Heart left ventricle (tissue), 16 donors: ENCODE measurements around the gene HOTAIR. TPM values are rescaled to one million over a fixed set of nuclear protein-coding genes. Genes with fewer than 3 reads are reported as not detected.

Experiments used
- ATAC-seq, 4 donors: fragments of 200-7000 bp; cut with Tn5 transposase; one replicate each; pipeline ENCODE4 v1.9.1; 2020 to 2022; ENCODE audit warnings: moderate library complexity in 4 of 4, mild to moderate bottlenecking in 3 of 4, moderate number of reproducible peaks in 1 of 4
- DNase-seq, 5 donors: peaks; one replicate each; pipeline ENCODE4 v3.0.0-alpha.2; 2020
- H3K27ac ChIP-seq, 12 donors: fragments of 200-600 bp; sonication (generic) in 4 of 12; one replicate each; pipeline versions ENCODE4 v1.5.0 to v1.8.0; 2016 to 2022; ENCODE audit warnings: mild to moderate bottlenecking in 2 of 12
- H3K27me3 ChIP-seq, 9 donors: fragments of 200-600 bp; sonication (generic) in 2 of 9; one replicate each; pipeline versions ENCODE4 v1.5.1 to v1.8.0; 2016 to 2022; ENCODE audit warnings: mild to moderate bottlenecking in 3 of 9
- H3K36me3 ChIP-seq, 9 donors: fragments of 200-600 bp; sonication (generic) in 2 of 9; one replicate each; pipeline versions ENCODE4 v1.5.0 to v1.8.0; 2018 to 2022; ENCODE audit warnings: mild to moderate bottlenecking in 2 of 9
- H3K4me1 ChIP-seq, 12 donors: fragments of 200-600 bp; sonication (generic) in 4 of 12; one replicate each; pipeline versions ENCODE4 v1.5.0 to v1.8.0; 2016 to 2022; ENCODE audit warnings: mild to moderate bottlenecking in 3 of 12
- H3K4me3 ChIP-seq, 12 donors: fragments of 200-600 bp; sonication (generic) in 4 of 12; one replicate each; pipeline versions ENCODE4 v1.5.0 to v1.8.0; 2017 to 2022; ENCODE audit warnings: mild to moderate bottlenecking in 9 of 12, moderate library complexity in 4 of 12
- H3K9me3 ChIP-seq, 12 donors: fragments of 200-600 bp; sonication (generic) in 4 of 12; one replicate each; pipeline versions ENCODE4 v1.5.0 to v1.8.0; 2016 to 2022; ENCODE audit warnings: mild to moderate bottlenecking in 1 of 12
- CTCF ChIP-seq, 12 donors: fragments of 200-600 bp; sonication (generic) in 4 of 12; IDR thresholded peaks; one replicate each; pipeline versions ENCODE4 v1.5.0 to v1.8.0; 2018 to 2022; ENCODE audit warnings: antibody characterized with exemption in 12 of 12, mild to moderate bottlenecking in 5 of 12
- POLR2A ChIP-seq, 2 donors: fragments of 450-650 bp; IDR thresholded peaks; one replicate each; pipeline ENCODE4 v1.6.1; 2017; ENCODE audit warnings: antibody characterized with exemption in 2 of 2, mild to moderate bottlenecking in 2 of 2, moderate library complexity in 2 of 2
- WGBS, 4 donors: extraction: QIAGEN DNeasy Blood & Tissue Kit in 2 of 4; methylation state at CpG; one replicate each; pipeline versions ENCODE4 v1.1.5 to v1.1.7; 2013 to 2018; 5-methylcytosine and 5-hydroxymethylcytosine counted together
- intact Hi-C, 10 donors: fragments of 100-400 bp; cut with DNase I; formaldehyde crosslinking; loops; one replicate each; pipeline versions ENCODE4 v1.11.1 to v1.14.2; 2022
- polyA plus RNA-seq, 2 donors: library from polyadenylated mRNA; stranded (reverse); fragments of 200-250 nt; gene quantifications; one replicate each; pipeline ENCODE4 v1.2.3, GENCODE V29; 2013
- total RNA-seq, 9 donors: library from RNA; depleted of rRNA in 2 of 9; stranded (reverse); fragments of >200 nt in 2 of 9; fragmentation: NEBNext Ultra II Directional in 3 of 9; extraction: Animal tissue kit (Norgen Biotek cat#: 25700) in 3 of 9; gene quantifications; one replicate each; pipeline versions ENCODE4 v1.1.0 to v1.2.4, GENCODE V29; 2016 to 2023
- donor health status: ischemic (EF 13 %, LVEDD 7.1; RV severe dilation, severe dysfunction).
- donor health status: healthy with polysubstance abuse.
- donor health status: DM: no; HTN: yes; CAD: no.
- donor health status: DM: no; HTN: no; CAD: no.
- donor health status: ischemic (EF 25% LVEDD 6.9; RV normal size, moderate dysfunction).
- donor health status: ischemic (EF 25% LVEDD 5.7; RV mildly dilated, moderate dysfunction).
- donor health status: healthy.
- donor health status: DM: yes; HTN: yes; CAD: no.
- donor health status: ischemic (EF 35%, LVEDD 5.7; RV mildly dilated, moderate dysfunction).
- donor health status: nonischemic (EF 11% LVEDD 7.7; RV severe dilation, severe dysfunction).
- donor health status: DM: yes; HTN: yes; CAD: no.
- donor health status: PGD.
- donor health status: ischemic (EF 29% LVEDD 5.4; RV normal size, mild dysfunction).
- donor health status: nonischemic (EF 23%, LVEDD 6.1; RV moderate dilation, normal function).

HOTAIR gene
- total and polyA plus RNA-seq, 11 donors = not detected

GRCh38 chr12:53988541-53989226 is 13.9 kb upstream of the HOTAIR start:
- 1 to 8% (median 4%) methylated on average over 5 of the region's 5 CpGs for WGBS, 4 donors
- H3K27ac ChIP-seq = no peak overlapping the region

GRCh38 chr12:53987787-53988230 is 13.1 kb upstream of the HOTAIR start:
- Histone ChIP-seq H3K4me3 (no peak overlapping the region), H3K27ac (no peak overlapping the region), H3K9me3 (no peaks in the 10 kb centered on the region), H3K27me3 (peaks cover 75 to 100% (median 98%) of the 10 kb centered on the region in 9 donors), H3K4me1 (peaks cover 0 to 27% (median 13%) of the 10 kb centered on the region in 12 donors), H3K36me3 (no peaks in the 10 kb centered on the region)
- DNase-seq (no peak), ATAC-seq (no peak)
- TF ChIP-seq CTCF (IDR thresholded peaks at IDR 0.05) = no peak
- TF ChIP-seq POLR2A (IDR thresholded peaks at IDR 0.05) = no peak
- intact Hi-C loops = loop anchor here in 1 of 10 donors (5.0 kb wide), 1 partner anchor 211 kb away; no protein-coding TSS in a partner anchor
- WGBS, 4 donors = 9 to 18% (median 12%) methylated on average over 4 of the region's 4 CpGs

More at GRCh38 chr12:53988541-53989226, 13.9 kb upstream of the HOTAIR start:
- Histone ChIP-seq H3K4me3 (no peak overlapping the region), H3K27me3 (peaks cover 75 to 100% (median 98%) of the 10 kb centered on the region in 9 donors), H3K36me3 (no peaks in the 10 kb centered on the region), H3K9me3 (no peaks in the 10 kb centered on the region), H3K4me1 (peaks cover 0 to 27% (median 14%) of the 10 kb centered on the region in 12 donors)
- ATAC-seq (no peak), DNase-seq (no peak)
- intact Hi-C loops = loop anchor here in 1 of 10 donors (5.0 kb wide), 1 partner anchor 211 kb away; no protein-coding TSS in a partner anchor
- TF ChIP-seq POLR2A (IDR thresholded peaks at IDR 0.05) = no peak
- TF ChIP-seq CTCF (IDR thresholded peaks at IDR 0.05) = no peak

GRCh38 chr12:53986686-53987483 is 12.1 kb upstream of the HOTAIR start:
- no peaks in the 10 kb centered on the region for H3K36me3 ChIP-seq
- no peaks in the 10 kb centered on the region for H3K9me3 ChIP-seq
- DNase-seq = no peak
- ATAC-seq = no peak
- no peak overlapping the region for H3K27ac ChIP-seq
- 14 to 20% (median 16%) methylated on average over 21 of the region's 21 CpGs for WGBS, 4 donors
- H3K4me1 ChIP-seq = peaks cover 0 to 27% (median 13%) of the 10 kb centered on the region in 12 donors
- H3K27me3 ChIP-seq = peaks cover 72 to 100% (median 98%) of the 10 kb centered on the region in 9 donors
- TF ChIP-seq CTCF (IDR thresholded peaks at IDR 0.05) (no peak), POLR2A (IDR thresholded peaks at IDR 0.05) (no peak)
- intact Hi-C loops = loop anchor here in 1 of 10 donors (5.0 kb wide), 1 partner anchor 210 kb away; no protein-coding TSS in a partner anchor
- H3K4me3 ChIP-seq = no peak overlapping the region
